HG02759 (cell line): Measurements from ENCODE around the gene COL6A3.

ENCODE experiments used
- ATAC-seq: cut with Tn5 transposase; IDR thresholded peaks from one replicate; pipeline ENCODE4 v1.9.1; 2021; ENCODE audit warnings: mild to moderate bottlenecking, moderate library complexity; ENCODE audit not compliant: unreplicated experiment

Gene COL6A3

DNA sequence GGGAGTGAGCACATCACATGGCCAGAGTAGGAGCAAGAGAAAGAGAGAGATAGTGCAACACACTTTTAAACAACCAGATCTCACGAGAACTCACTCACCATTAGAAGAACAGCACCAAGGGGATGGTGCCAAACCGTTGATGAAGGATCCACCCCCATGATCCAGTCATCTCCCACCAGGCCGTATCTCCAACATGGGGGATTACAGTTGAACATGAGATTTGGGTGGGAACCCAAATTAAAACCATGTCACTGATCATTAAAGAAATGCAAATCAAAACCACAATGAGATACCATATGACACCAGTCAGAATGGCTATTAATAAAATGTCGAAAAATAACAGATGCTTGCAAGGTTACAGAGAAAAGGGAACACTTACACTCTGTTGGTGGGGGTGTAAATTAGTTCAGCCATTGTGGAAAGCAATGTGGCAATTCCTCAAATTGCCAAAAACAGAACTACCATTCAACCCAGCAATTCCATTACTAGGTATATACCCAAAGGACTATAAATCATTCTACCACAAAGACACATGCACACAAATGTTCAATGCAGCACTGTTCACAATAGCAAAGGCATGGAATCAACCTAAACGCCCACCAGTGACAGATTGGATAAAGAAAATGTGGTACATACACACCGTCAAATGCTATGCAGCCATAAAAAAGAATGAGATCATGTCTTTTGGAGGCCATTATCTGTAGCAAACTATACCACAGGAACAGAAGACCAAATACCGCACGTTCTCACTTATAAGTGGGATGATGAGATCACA is 137.1 kb downstream of the COL6A3 start:
- no peak for ATAC-seq
